Sigmoid colon (tissue), 7 donors: ENCODE results near the gene EXOC6B. TPM values are rescaled to one million over a fixed set of nuclear protein-coding genes. Genes with fewer than 3 reads are reported as not detected.

Experiments
- DNase-seq: peaks from one replicate; pipeline ENCODE4 v3.0.0-alpha.2; 2019
- H3K27ac ChIP-seq, 4 donors: fragments of 200-600 bp; sonication (generic); one replicate each; pipeline ENCODE4 v1.5.1; 2016 to 2019; ENCODE audit warnings: mild to moderate bottlenecking in 1 of 4
- H3K27me3 ChIP-seq, 3 donors: fragments of 200-600 bp; sonication (generic); one replicate each; pipeline ENCODE4 v1.5.1; 2019; ENCODE audit warnings: mild to moderate bottlenecking in 1 of 3
- H3K36me3 ChIP-seq, 4 donors: fragments of 200-600 bp; sonication (generic); one replicate each; pipeline ENCODE4 v1.5.1; 2016 to 2019
- H3K4me1 ChIP-seq, 4 donors: fragments of 200-600 bp; sonication (generic); one replicate each; pipeline ENCODE4 v1.5.1; 2017 to 2019
- H3K4me3 ChIP-seq, 4 donors: fragments of 200-600 bp; sonication (generic); one replicate each; pipeline ENCODE4 v1.5.1; 2017 to 2019; ENCODE audit warnings: mild to moderate bottlenecking in 2 of 4, moderate library complexity in 1 of 4
- H3K9me3 ChIP-seq, 4 donors: fragments of 200-600 bp in 3 of 4; sonication (generic) in 3 of 4; one replicate each; pipeline versions ENCODE4 v1.5.1 to v1.6.1; 2013 to 2019
- EP300 ChIP-seq, 4 donors: sonication (generic); formaldehyde crosslinking; IDR thresholded peaks; one replicate each; pipeline ENCODE4 v1.6.1; 2017; ENCODE audit warnings: antibody characterized with exemption in 4 of 4
- POLR2A ChIP-seq, 2 donors: fragments of 450-650 bp; IDR thresholded peaks; one replicate each; pipeline ENCODE4 v1.6.1; 2016; ENCODE audit warnings: antibody characterized with exemption in 2 of 2, mild to moderate bottlenecking in 2 of 2, moderate library complexity in 2 of 2
- POLR2AphosphoS5 ChIP-seq, 4 donors: sonication (generic); formaldehyde crosslinking; IDR thresholded peaks; one replicate each; pipeline ENCODE4 v1.6.1; 2017; ENCODE audit warnings: antibody characterized with exemption in 4 of 4
- WGBS, 2 donors: extraction: QIAGEN DNeasy Blood & Tissue Kit; methylation state at CpG; one replicate each; pipeline ENCODE4 v1.1.7; 2013; 5-methylcytosine and 5-hydroxymethylcytosine counted together
- intact Hi-C: fragments of 100-400 bp; cut with DNase I; formaldehyde crosslinking; loops from one replicate; pipeline ENCODE4 v1.15.1; 2023
- polyA plus RNA-seq, 3 donors: library from polyadenylated mRNA; stranded (reverse); fragments of 200-250 nt; gene quantifications; one replicate each; pipeline ENCODE4 v1.2.3, GENCODE V29; 2013
- total RNA-seq, 4 donors: library from RNA; depleted of rRNA; stranded (reverse); fragments of >200 nt; gene quantifications; one replicate each; pipeline ENCODE4 v1.1.0, GENCODE V29; 2016
- TF ChIP-seq, protein P1 (sequence below), 4 experiments: fragments of 450-650 bp in 3 of 4; fragments of 200-600 bp in 1 of 4; IDR thresholded peaks; one replicate each; pipeline ENCODE4 v1.5.1; 2016 to 2019; ENCODE audit warnings: antibody characterized with exemption in 4 of 4, mild to moderate bottlenecking in 3 of 4, moderate library complexity in 2 of 4
- donor health status: healthy with polysubstance abuse.
- donor health status: Bipolar disorder and iron deficiency.
- donor health status: healthy.

The EXOC6B gene
- total and polyA plus RNA-seq, 7 donors, result 5.0 to 46.1 (median 25.3) TPM

DNA sequence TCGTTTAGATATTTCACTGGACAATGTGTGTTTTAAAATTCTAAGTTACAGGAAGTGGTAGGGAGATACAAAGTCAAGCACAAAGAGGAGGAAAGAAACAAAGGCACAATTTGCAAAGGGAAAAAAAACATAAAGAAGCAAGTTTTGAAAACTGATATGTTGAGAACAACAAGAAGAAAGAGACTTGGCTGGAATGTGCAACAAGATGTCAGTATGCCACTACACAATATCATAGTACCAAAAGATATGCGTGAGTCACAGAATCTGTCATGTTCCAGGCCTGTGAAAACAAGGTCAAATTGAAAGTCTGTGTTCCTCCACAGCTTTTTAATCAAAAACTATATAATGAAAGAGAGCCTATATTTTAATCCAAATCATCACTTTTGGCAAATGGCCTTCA is 12.0 kb downstream of the EXOC6B start:
- 64 to 66% methylated on average over 2 of the region's 2 CpGs for WGBS, 2 donors
- intact Hi-C loops, result no loop called here
- TF ChIP-seq POLR2A (IDR thresholded peaks at IDR 0.05), result no peak
- no peak for TF ChIP-seq POLR2AphosphoS5 (IDR thresholded peaks at IDR 0.05)
- no peak for TF ChIP-seq EP300 (IDR thresholded peaks at IDR 0.05)
- TF ChIP-seq, protein P1, sequence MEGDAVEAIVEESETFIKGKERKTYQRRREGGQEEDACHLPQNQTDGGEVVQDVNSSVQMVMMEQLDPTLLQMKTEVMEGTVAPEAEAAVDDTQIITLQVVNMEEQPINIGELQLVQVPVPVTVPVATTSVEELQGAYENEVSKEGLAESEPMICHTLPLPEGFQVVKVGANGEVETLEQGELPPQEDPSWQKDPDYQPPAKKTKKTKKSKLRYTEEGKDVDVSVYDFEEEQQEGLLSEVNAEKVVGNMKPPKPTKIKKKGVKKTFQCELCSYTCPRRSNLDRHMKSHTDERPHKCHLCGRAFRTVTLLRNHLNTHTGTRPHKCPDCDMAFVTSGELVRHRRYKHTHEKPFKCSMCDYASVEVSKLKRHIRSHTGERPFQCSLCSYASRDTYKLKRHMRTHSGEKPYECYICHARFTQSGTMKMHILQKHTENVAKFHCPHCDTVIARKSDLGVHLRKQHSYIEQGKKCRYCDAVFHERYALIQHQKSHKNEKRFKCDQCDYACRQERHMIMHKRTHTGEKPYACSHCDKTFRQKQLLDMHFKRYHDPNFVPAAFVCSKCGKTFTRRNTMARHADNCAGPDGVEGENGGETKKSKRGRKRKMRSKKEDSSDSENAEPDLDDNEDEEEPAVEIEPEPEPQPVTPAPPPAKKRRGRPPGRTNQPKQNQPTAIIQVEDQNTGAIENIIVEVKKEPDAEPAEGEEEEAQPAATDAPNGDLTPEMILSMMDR (IDR thresholded peaks at IDR 0.05), result no peak
- Histone ChIP-seq H3K27ac (no peak overlapping the region), H3K9me3 (no peaks in the 10 kb centered on the region), H3K36me3 (no peaks in the 10 kb centered on the region), H3K27me3 (no peaks in the 10 kb centered on the region), H3K4me1 (no peaks in the 10 kb centered on the region), H3K4me3 (no peak overlapping the region)
- DNase-seq, result no peak

DNA sequence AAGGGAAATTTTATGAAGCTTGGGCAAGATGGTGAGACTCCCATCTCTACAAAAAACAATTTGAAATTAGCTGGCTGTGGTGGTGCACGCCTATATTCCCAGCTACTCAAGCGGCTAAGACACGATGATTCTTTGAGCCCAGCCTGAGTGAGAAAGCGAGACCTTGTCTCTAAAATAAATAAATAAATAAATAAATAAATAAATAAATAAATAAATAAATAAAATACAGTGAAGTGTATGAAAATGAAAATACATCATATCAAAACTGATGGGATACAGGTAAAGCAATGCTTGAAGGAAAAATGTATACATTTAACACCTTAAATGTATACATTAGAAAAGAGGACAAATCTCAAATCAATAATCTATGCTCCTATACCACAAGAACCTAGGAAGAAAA is 15.7 kb downstream of the EXOC6B start:
- 96 to 97% methylated on average over 4 of the region's 4 CpGs for WGBS, 2 donors

DNA sequence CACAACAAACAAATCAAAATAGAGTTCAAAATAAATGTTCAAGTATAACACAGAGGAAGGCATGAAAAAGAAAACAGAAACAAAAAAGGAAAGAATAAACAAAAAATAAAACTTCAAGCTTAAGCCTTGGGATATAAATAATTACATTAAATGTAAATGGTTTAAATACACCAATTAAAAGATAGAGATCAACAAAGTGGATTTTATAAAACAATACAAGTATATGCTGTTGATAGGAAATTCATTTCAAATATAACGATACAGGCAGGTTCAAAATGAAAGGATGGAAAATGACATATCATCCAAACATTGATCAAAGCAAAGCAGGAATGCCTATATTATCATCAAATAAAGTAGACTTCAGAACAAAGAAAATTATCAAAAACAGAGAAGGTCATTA is 16.7 kb downstream of the EXOC6B start:
- no peaks in the 10 kb centered on the region for H3K4me1 ChIP-seq
- no peak overlapping the region for H3K4me3 ChIP-seq
- H3K9me3 ChIP-seq, result no peaks in the 10 kb centered on the region
- TF ChIP-seq POLR2A (IDR thresholded peaks at IDR 0.05), result no peak
- no peak for TF ChIP-seq POLR2AphosphoS5 (IDR thresholded peaks at IDR 0.05)
- TF ChIP-seq, protein P1 (IDR thresholded peaks at IDR 0.05), result no peak
- TF ChIP-seq EP300 (IDR thresholded peaks at IDR 0.05), result no peak
- no peak for DNase-seq
- H3K27ac ChIP-seq, result no peak overlapping the region
- H3K27me3 ChIP-seq, result no peaks in the 10 kb centered on the region
- WGBS, 2 donors, result 95 to 97% methylated on average over 1 of the region's 1 CpG
- H3K36me3 ChIP-seq, result no peaks in the 10 kb centered on the region
- intact Hi-C loops, result no loop called here

More for the DNA sequence above, 15.7 kb downstream of the EXOC6B start:
- intact Hi-C loops, result no loop called here
- no peaks in the 10 kb centered on the region for H3K36me3 ChIP-seq
- H3K9me3 ChIP-seq, result no peaks in the 10 kb centered on the region
- TF ChIP-seq POLR2A (IDR thresholded peaks at IDR 0.05), result no peak
- TF ChIP-seq, protein P1 (IDR thresholded peaks at IDR 0.05), result no peak
- no peaks in the 10 kb centered on the region for H3K4me1 ChIP-seq
- DNase-seq, result no peak
- H3K27ac ChIP-seq, result no peak overlapping the region
- H3K4me3 ChIP-seq, result no peak overlapping the region
- no peaks in the 10 kb centered on the region for H3K27me3 ChIP-seq

DNA sequence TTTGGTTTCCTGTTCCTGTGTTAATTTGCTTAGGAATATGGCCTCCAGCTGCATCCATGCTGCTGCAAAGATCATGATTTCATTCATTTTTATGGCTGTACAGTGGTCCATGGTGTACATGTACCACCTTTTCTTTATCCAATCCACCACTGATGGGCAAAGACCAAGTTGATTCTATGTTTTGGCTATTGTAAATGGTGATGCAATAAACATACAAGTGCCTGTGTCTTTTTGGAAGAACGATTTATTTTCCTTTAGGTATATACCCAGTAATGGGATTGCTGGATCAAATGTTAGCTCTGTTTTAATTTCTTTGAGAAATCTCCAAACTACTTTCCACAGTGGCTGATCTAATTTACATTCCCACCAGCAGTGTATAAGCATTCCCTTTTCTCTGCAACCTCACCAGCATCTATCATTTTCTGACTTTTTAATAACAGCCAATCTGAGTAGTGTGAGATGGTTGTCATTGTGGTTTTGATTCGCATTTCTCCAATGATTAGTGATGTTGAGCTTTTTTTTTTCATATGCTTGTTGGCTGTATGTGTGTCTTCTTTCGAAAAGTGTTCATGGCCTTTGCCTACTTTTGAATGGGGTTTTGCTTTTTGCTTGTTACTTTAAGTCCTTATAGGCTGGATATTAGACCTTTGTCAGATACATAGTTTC is 19.4 kb downstream of the EXOC6B start:
- Histone ChIP-seq H3K27me3 (no peaks in the 10 kb centered on the region), H3K27ac (no peak overlapping the region), H3K36me3 (no peaks in the 10 kb centered on the region), H3K4me1 (no peaks in the 10 kb centered on the region), H3K9me3 (no peaks in the 10 kb centered on the region), H3K4me3 (no peak overlapping the region)
- no peak for DNase-seq
- intact Hi-C loops, result no loop called here
- TF ChIP-seq EP300 (IDR thresholded peaks at IDR 0.05) (no peak), POLR2AphosphoS5 (IDR thresholded peaks at IDR 0.05) (no peak), POLR2A (IDR thresholded peaks at IDR 0.05) (no peak)
- TF ChIP-seq, protein P1 (IDR thresholded peaks at IDR 0.05), result no peak
- WGBS, 2 donors, result 92 to 93% methylated on average over 3 of the region's 3 CpGs
